Trophoblast cell (in vitro differentiated cells and primary cell): ENCODE measurements around the gene FSTL4.

Experiments used
- DNase-seq, 2 donors: peaks; one replicate each; pipeline ENCODE4 v3.0.0-alpha.2; 2016
- H2AFZ ChIP-seq: 2 replicates; pipeline ENCODE4 v1.6.1; 2013; ENCODE audit warnings: low read length, moderate library complexity, mild to moderate bottlenecking; ENCODE audit not compliant: insufficient read depth, poor library complexity
- H2AK5ac ChIP-seq: 2 replicates; pipeline ENCODE4 v1.6.1; 2013; ENCODE audit warnings: mild to moderate bottlenecking, low read length
- H2BK120ac ChIP-seq: 2 replicates; pipeline ENCODE4 v1.6.1; 2013; ENCODE audit warnings: low read length, mild to moderate bottlenecking, moderate library complexity; ENCODE audit not compliant: insufficient read depth, poor library complexity
- H2BK12ac ChIP-seq: 2 replicates; pipeline ENCODE4 v1.6.1; 2013; ENCODE audit warnings: mild to moderate bottlenecking, low read length, moderate library complexity
- H2BK5ac ChIP-seq: 2 replicates; pipeline ENCODE4 v1.6.1; 2013; ENCODE audit warnings: low read length, low read depth, moderate library complexity, mild to moderate bottlenecking; ENCODE audit not compliant: poor library complexity
- H3K14ac ChIP-seq: 2 replicates; pipeline ENCODE4 v1.6.1; 2013; ENCODE audit warnings: mild to moderate bottlenecking, low read length
- H3K18ac ChIP-seq: 2 replicates; pipeline ENCODE4 v1.6.1; 2013; ENCODE audit warnings: mild to moderate bottlenecking, low read length
- H3K23ac ChIP-seq: 2 replicates; pipeline ENCODE4 v1.6.1; 2013; ENCODE audit warnings: low read length
- H3K27ac ChIP-seq: 2 replicates; pipeline ENCODE4 v1.5.1; 2013; ENCODE audit warnings: low read depth, mild to moderate bottlenecking, inconsistent platforms, low read length, moderate library complexity
- H3K27me3 ChIP-seq: 2 replicates; pipeline ENCODE4 v1.6.1; 2013; ENCODE audit warnings: inconsistent platforms, mild to moderate bottlenecking, low read length, moderate library complexity; ENCODE audit not compliant: insufficient read depth
- H3K36me3 ChIP-seq, 2 experiments: 1 replicate in 1 of 2; 2 replicates in 1 of 2; pipeline ENCODE4 v1.6.1; 2013; ENCODE audit warnings: low read length in 2 of 2, mild to moderate bottlenecking in 2 of 2, moderate library complexity in 1 of 2; ENCODE audit not compliant: insufficient read depth in 2 of 2, control insufficient read depth in 1 of 2
- H3K4ac ChIP-seq: 2 replicates; pipeline ENCODE4 v1.6.1; 2013; ENCODE audit warnings: low read depth, mild to moderate bottlenecking, low read length, moderate library complexity
- H3K4me1 ChIP-seq, 2 experiments: 1 replicate in 1 of 2; 2 replicates in 1 of 2; pipeline ENCODE4 v1.6.1; 2013; ENCODE audit warnings: low read length in 2 of 2, mild to moderate bottlenecking in 2 of 2, moderate library complexity in 1 of 2; ENCODE audit not compliant: insufficient read depth in 2 of 2, control insufficient read depth in 1 of 2
- H3K4me2 ChIP-seq: 2 replicates; pipeline ENCODE4 v1.6.1; 2013; ENCODE audit warnings: inconsistent platforms, mild to moderate bottlenecking, low read length, moderate library complexity
- H3K4me3 ChIP-seq: 2 replicates; pipeline ENCODE4 v1.5.1; 2013; ENCODE audit warnings: mild to moderate bottlenecking, low read depth, low read length, inconsistent platforms
- H3K79me1 ChIP-seq: one replicate; pipeline ENCODE4 v1.6.1; 2013; ENCODE audit warnings: low read length
- H3K79me2 ChIP-seq: 2 replicates; pipeline ENCODE4 v1.6.1; 2013; ENCODE audit warnings: low read length, mild to moderate bottlenecking; ENCODE audit not compliant: control insufficient read depth, insufficient read depth, poor library complexity
- H3K9ac ChIP-seq: 2 replicates; pipeline ENCODE4 v1.6.1; 2013; ENCODE audit warnings: mild to moderate bottlenecking, low read length
- H3K9me3 ChIP-seq: 2 replicates; pipeline ENCODE4 v1.6.1; 2013; ENCODE audit warnings: low read depth, mild to moderate bottlenecking, control low read depth, inconsistent platforms, low read length; ENCODE audit not compliant: insufficient read depth
- H4K12ac ChIP-seq: 2 replicates; pipeline ENCODE4 v1.6.1; 2013; ENCODE audit warnings: low read depth, mild to moderate bottlenecking, low read length, moderate library complexity
- H4K8ac ChIP-seq: 2 replicates; pipeline ENCODE4 v1.6.1; 2013; ENCODE audit warnings: low read depth, mild to moderate bottlenecking, low read length, moderate library complexity
- H4K91ac ChIP-seq: one replicate; pipeline ENCODE4 v1.6.1; 2013; ENCODE audit warnings: low read depth, mild to moderate bottlenecking, low read length, moderate library complexity
- WGBS: extraction: QIAGEN DNeasy Blood & Tissue Kit; methylation state at CpG from one replicate; pipeline ENCODE4 v1.1.7; 2013; ENCODE audit warnings: missing lambda C conversion rate; ENCODE audit not compliant: insufficient read length, insufficient coverage; ENCODE audit errors: extremely low coverage; 5-methylcytosine and 5-hydroxymethylcytosine counted together

The FSTL4 gene

GRCh38 chr5:133497608-133498348 is 114.6 kb downstream of the FSTL4 start:
- no peaks in the 10 kb centered on the region for H3K27me3 ChIP-seq
- no peak overlapping the region for H4K91ac ChIP-seq
- no peaks in the 10 kb centered on the region for H3K79me2 ChIP-seq
- no peak for DNase-seq
- no CpG with 5 or more reads among the region's 6 CpGs for WGBS
- no peak overlapping the region for H4K8ac ChIP-seq
- H3K18ac ChIP-seq: no peak overlapping the region
- H3K27ac ChIP-seq: no peak overlapping the region
- no peak overlapping the region for H4K12ac ChIP-seq
- no peaks in the 10 kb centered on the region for H3K4me1 ChIP-seq
- H3K9me3 ChIP-seq: no peaks in the 10 kb centered on the region
- H3K23ac ChIP-seq: no peak overlapping the region
- H3K4me3 ChIP-seq: no peak overlapping the region
- no peak overlapping the region for H3K4ac ChIP-seq
- no peak overlapping the region for H2AK5ac ChIP-seq
- no peak overlapping the region for H2BK120ac ChIP-seq
- no peak overlapping the region for H2BK12ac ChIP-seq
- no peak overlapping the region for H3K9ac ChIP-seq
- no peak overlapping the region for H2BK5ac ChIP-seq
- no peak overlapping the region for H2AFZ ChIP-seq
- no peak overlapping the region for H3K14ac ChIP-seq
- no peaks in the 10 kb centered on the region for H3K79me1 ChIP-seq
- no peak overlapping the region for H3K4me2 ChIP-seq
- no peaks in the 10 kb centered on the region for H3K36me3 ChIP-seq

GRCh38 chr5:133496631-133497030 is 115.7 kb downstream of the FSTL4 start:
- no peak overlapping the region for H3K27ac ChIP-seq
- no peaks in the 10 kb centered on the region for H3K4me1 ChIP-seq
- no peaks in the 10 kb centered on the region for H3K27me3 ChIP-seq
- no CpG with 5 or more reads among the region's 7 CpGs for WGBS
- no peak overlapping the region for H2AK5ac ChIP-seq
- H3K79me1 ChIP-seq: no peaks in the 10 kb centered on the region
- no peak overlapping the region for H3K4ac ChIP-seq
- no peak overlapping the region for H3K9ac ChIP-seq
- no peak for DNase-seq
- H4K8ac ChIP-seq: no peak overlapping the region
- no peaks in the 10 kb centered on the region for H3K36me3 ChIP-seq
- H2BK12ac ChIP-seq: no peak overlapping the region
- no peak overlapping the region for H2BK120ac ChIP-seq
- H3K4me3 ChIP-seq: no peak overlapping the region
- no peaks in the 10 kb centered on the region for H3K9me3 ChIP-seq
- no peak overlapping the region for H2AFZ ChIP-seq
- no peak overlapping the region for H4K91ac ChIP-seq
- no peaks in the 10 kb centered on the region for H3K79me2 ChIP-seq
- no peak overlapping the region for H3K23ac ChIP-seq
- no peak overlapping the region for H4K12ac ChIP-seq
- H3K14ac ChIP-seq: no peak overlapping the region
- no peak overlapping the region for H3K18ac ChIP-seq
- H2BK5ac ChIP-seq: no peak overlapping the region
- no peak overlapping the region for H3K4me2 ChIP-seq

DNA sequence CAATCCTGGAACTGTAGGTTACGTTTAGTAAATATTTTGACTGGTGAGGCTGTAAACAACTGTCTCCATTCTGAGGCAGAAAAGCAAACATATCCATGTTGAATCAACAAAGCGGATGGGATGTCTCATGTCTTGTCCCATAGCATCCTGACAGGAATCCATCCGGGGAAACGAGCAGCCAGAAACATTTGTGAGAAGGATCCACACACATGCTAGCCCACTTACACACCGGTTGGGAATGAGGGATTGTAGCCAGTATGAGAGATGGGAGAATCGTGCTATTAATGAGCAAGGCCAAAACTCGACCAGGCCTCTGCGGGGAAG is 117.5 kb downstream of the FSTL4 start:
- no peak overlapping the region for H2AFZ ChIP-seq
- H3K18ac ChIP-seq: no peak overlapping the region
- no peak overlapping the region for H2BK5ac ChIP-seq
- no peak overlapping the region for H2BK12ac ChIP-seq
- no peaks in the 10 kb centered on the region for H3K9me3 ChIP-seq
- H2AK5ac ChIP-seq: no peak overlapping the region
- H3K4ac ChIP-seq: no peak overlapping the region
- no peak overlapping the region for H4K91ac ChIP-seq
- no peak overlapping the region for H3K4me2 ChIP-seq
- no peaks in the 10 kb centered on the region for H3K4me1 ChIP-seq
- H3K79me2 ChIP-seq: no peaks in the 10 kb centered on the region
- H3K4me3 ChIP-seq: no peak overlapping the region
- no peak overlapping the region for H3K9ac ChIP-seq
- H3K23ac ChIP-seq: no peak overlapping the region
- no peaks in the 10 kb centered on the region for H3K79me1 ChIP-seq
- H4K12ac ChIP-seq: no peak overlapping the region
- DNase-seq: no peak
- no peaks in the 10 kb centered on the region for H3K27me3 ChIP-seq
- no CpG with 5 or more reads among the region's 8 CpGs for WGBS
- H3K14ac ChIP-seq: no peak overlapping the region
- no peak overlapping the region for H4K8ac ChIP-seq
- no peak overlapping the region for H2BK120ac ChIP-seq
- no peaks in the 10 kb centered on the region for H3K36me3 ChIP-seq
- H3K27ac ChIP-seq: no peak overlapping the region

- WGBS: no CpG with 5 or more reads among the region's 6 CpGs
- H3K9me3 ChIP-seq: no peaks in the 10 kb centered on the region
- no peak overlapping the region for H3K4ac ChIP-seq
- no peak overlapping the region for H3K18ac ChIP-seq
- no peak overlapping the region for H2BK5ac ChIP-seq
- H3K14ac ChIP-seq: no peak overlapping the region
- H3K4me1 ChIP-seq: no peaks in the 10 kb centered on the region
- no peaks in the 10 kb centered on the region for H3K79me1 ChIP-seq
- no peak overlapping the region for H2BK120ac ChIP-seq
- no peak overlapping the region for H2AK5ac ChIP-seq
- no peak overlapping the region for H2AFZ ChIP-seq
- no peak overlapping the region for H3K4me2 ChIP-seq
- H3K9ac ChIP-seq: no peak overlapping the region
- no peaks in the 10 kb centered on the region for H3K36me3 ChIP-seq
- H3K23ac ChIP-seq: no peak overlapping the region
- no peak overlapping the region for H4K12ac ChIP-seq
- no peaks in the 10 kb centered on the region for H3K27me3 ChIP-seq
- H4K91ac ChIP-seq: no peak overlapping the region
- no peak overlapping the region for H3K27ac ChIP-seq
- no peak overlapping the region for H4K8ac ChIP-seq
- DNase-seq: no peak
- no peaks in the 10 kb centered on the region for H3K79me2 ChIP-seq
- H3K4me3 ChIP-seq: no peak overlapping the region
- no peak overlapping the region for H2BK12ac ChIP-seq
Measured at GRCh38 chr5:133494232-133494922, 118.0 kb downstream of the FSTL4 start.
